Stimulated activated CD8-positive, alpha-beta memory T cell treated with anti-CD3 and anti-CD28 coated beads, Interleukin-7, amount 100 ng/mL, for 24 hours (primary cell): Measurements from ENCODE around the gene TTLL9.
"Not testable (repeated sequence)": the region's sequence is repeated elsewhere in the genome, so short reads cannot be mapped to it uniquely, and the experiment has no call there.

Experiments
- DNase-seq: peaks from one replicate; pipeline ENCODE4 v3.0.0-alpha.2; 2020; ENCODE audit warnings: low read depth

The TTLL9 gene

DNA sequence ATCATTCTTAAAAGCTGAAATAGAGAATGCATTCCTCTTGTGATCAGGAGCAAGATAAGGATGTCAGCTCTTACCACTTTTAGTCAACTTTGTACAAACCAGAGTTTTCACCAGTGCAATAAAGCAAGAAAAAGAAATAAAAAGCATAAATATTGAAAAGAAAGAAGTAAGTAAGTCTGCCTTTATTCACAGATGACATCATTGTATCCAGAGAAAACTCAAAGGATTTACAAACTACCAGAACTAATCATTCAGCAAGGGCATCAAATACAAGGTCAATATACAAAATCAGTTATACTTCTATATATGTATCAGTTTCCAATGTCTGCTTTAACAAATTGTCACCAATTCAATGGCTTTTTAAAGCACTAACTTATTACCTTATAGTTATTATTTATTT is 13.4 kb downstream of the TTLL9 start:
- no peak for DNase-seq

DNA sequence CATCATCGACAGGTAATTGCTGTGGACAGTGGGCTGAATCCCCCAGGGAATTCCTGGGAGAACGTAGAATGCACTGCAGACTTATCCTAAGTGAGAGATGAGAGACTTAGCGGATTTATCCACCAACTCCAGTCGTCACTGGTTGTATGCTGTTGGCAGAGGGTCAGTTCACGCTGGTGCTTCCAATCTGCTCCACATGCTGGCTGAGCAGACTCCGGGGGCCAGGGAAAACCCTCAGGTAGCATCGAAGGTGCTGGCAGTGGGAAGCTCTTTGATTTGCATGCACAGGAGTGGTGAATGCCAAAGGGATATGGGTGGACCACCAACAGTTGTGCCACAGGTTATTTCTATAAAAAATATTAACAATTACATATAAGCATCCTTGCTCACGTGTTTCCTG is 20.2 kb downstream of the TTLL9 start:
- DNase-seq, result no peak

DNA sequence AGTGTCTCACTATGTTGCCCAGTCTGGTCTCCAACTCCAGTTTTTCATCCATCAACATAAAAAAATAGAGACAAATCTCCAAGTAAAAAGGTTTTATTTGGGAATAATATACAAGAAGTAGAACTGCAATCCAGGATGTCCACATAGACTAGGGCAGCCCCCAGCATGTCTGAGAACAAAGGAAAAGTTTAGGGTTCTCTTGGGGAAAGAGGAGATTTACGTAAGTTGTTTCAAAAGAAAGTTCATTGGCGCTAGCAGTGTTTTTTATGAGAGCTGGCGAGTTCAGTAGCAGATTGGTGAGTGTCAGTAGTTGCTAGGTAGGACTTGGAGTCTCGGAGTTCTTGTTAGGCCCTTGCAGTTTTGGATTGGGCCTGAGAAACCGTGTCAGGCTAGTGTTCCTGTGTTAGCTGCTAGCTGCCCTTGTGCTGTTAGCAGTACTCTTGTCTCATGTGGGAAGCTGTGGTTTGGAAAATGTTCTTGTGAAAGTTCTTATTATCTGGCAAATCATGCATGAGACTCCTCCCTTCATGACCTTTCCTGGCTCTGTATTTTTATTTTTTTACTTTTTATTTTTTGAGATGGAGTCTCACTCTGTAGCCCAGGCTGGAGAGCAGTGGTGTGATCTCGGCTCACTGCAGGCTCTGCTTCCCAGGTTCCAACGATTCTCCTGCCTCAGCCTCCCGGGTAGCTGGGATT is 24.7 kb downstream of the TTLL9 start:
- DNase-seq, result no peak

GRCh38 chr20:31896049-31896448 is 25.6 kb downstream of the TTLL9 start:
- no peak for DNase-seq

GRCh38 chr20:31897541-31897940 is 27.1 kb downstream of the TTLL9 start:
- DNase-seq, result no peak

DNA sequence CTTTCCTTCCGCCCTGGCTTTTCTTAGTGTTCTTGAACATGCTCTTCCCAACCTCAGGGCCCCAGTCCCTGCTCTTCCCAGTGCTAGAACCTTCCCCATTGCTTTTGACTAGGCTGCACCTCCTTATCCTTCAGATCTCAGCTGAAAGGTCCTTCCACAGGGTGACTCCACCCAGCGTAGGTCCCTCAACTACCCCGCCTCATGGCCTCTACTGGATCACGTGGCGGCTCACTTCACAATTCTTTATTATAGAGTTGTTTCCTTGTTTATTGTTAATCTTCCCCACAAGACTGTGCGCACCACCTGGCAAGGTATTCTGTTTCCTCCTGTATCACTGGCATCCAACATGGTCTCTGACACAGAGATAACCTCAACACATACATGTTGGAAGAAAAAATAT is 31.2 kb downstream of the TTLL9 start:
- DNase-seq, result no peak

- DNase-seq, result no peak
Observed at GRCh38 chr20:31903627-31904386, 33.4 kb downstream of the TTLL9 start.

GRCh38 chr20:31906001-31906400 is 35.6 kb downstream of the TTLL9 start:
- DNase-seq, result no peak

GRCh38 chr20:31907046-31907445 is 36.6 kb downstream of the TTLL9 start:
- DNase-seq, result no peak

- DNase-seq, result no peak
Observed at GRCh38 chr20:31908016-31908415, 37.6 kb downstream of the TTLL9 start.

GRCh38 chr20:31908424-31908823 is 38.0 kb downstream of the TTLL9 start:
- no peak for DNase-seq

GRCh38 chr20:31909253-31910070 is 39.0 kb downstream of the TTLL9 start:
- DNase-seq, result no peak

GRCh38 chr20:31910071-31910803 is 39.8 kb downstream of the TTLL9 start:
- DNase-seq, result no peak

- no peak for DNase-seq
Observed at GRCh38 chr20:31913431-31914157, 43.2 kb downstream of the TTLL9 start.

GRCh38 chr20:31914170-31914569 is 43.7 kb downstream of the TTLL9 start:
- no peak for DNase-seq

DNA sequence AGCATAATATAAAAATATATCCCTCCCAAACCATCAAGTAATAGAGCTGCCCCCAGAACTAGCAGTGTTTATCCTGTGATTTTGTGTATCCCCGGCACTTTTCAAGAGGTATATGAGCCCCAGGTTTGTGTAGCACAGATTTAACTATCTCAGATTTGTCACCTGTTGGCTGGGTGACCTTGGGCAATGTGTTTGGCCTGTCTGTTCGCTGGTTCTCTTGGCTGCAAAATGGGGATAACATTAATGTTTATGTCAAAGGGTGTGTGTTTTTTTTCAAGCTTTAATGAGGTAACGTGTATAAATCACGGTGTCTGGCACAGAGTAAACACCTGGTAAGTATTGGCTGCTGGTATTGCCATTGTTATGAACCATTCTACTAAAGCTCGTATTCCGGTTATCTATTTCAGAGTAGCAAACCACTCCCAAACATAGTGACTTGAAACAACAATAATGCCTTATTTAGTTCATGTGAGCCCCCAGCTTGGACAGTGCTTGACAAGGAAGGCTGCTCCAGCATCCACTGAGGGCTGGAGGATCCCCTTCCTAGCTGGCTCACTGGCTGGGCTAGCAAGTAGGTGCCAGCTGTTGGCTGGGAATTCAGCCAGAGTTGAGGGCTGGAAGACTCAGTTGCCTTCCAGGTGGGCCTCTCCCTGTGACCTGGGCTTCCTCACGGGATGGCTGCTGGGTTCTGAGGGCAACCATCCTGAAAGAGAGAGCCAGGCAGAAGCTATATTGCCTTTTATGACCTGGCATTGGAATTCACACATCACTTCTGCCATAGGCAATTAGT is 45.3 kb downstream of the TTLL9 start:
- no peak for DNase-seq

DNA sequence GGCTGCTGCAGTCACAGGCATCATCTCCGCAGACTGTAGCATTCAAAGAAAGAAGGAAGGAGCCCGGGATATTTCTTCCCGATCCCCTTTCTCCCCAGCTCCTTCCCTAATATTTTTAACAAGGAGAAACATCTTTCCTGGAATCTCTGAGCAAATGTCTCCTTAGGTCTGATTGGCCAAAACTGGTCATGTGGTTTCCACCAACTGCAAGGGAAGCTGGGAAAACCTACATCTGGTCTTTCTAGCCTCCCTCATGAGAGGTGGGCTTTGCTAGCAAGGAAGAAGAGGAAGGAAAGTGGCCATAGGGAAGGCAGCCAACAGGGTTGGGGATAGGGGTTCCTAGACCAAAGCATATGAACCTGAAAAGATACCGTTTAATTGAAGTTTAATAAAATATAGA is 46.3 kb downstream of the TTLL9 start:
- no peak for DNase-seq

DNA sequence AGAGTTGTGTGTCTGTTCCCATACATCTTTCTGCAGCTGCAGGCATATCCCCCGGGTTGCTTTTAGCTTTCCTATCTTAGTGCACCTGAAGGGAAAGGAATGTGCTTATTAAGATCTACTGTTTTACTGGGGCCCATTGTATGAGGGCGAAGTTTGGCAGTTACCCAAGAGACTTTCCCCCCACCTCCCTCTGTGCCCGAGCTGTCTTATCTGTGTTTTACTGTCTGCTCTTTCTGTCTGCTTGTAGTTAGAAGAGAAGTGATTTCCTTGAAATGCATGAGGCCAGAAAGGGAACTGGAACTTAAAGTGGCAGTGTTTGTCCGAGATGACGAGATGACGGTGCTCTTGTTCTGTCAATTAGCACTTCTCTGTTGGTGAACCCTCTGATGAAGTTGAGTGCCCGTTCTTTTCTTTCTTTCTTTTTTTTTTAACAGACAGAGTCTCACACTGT is 47.6 kb downstream of the TTLL9 start:
- not testable (repeated sequence) for DNase-seq

GRCh38 chr20:31918466-31919105 is 48.2 kb downstream of the TTLL9 start:
- no peak for DNase-seq
